CD4-positive, alpha-beta T cell treated with Interleukin-17A for 4 hours (primary cell): ENCODE results near the gene LDLRAD3.
"Not testable (repeated sequence)": the region's sequence is repeated elsewhere in the genome, so short reads cannot be mapped to it uniquely, and the experiment has no call there.

ENCODE experiments used
- DNase-seq: peaks from one replicate; pipeline ENCODE4 v3.0.0-alpha.2; 2020; ENCODE audit warnings: mixed read lengths

Gene LDLRAD3

GRCh38 chr11:36024716-36025115 lies 80.9 kb downstream of the LDLRAD3 start:
- no peak for DNase-seq

- no peak for DNase-seq
Observed at GRCh38 chr11:36026315-36026968, 82.6 kb downstream of the LDLRAD3 start.

- DNase-seq, result no peak
Observed at GRCh38 chr11:36027731-36028130, 83.9 kb downstream of the LDLRAD3 start.

- no peak for DNase-seq
Observed at GRCh38 chr11:36029616-36030015, 85.8 kb downstream of the LDLRAD3 start.

GRCh38 chr11:36030731-36031281 lies 86.9 kb downstream of the LDLRAD3 start:
- DNase-seq, result no peak

- DNase-seq, result no peak
Observed at GRCh38 chr11:36033082-36033751, 89.4 kb downstream of the LDLRAD3 start.

GRCh38 chr11:36033936-36034335 lies 90.1 kb downstream of the LDLRAD3 start:
- no peak for DNase-seq

GRCh38 chr11:36034551-36035331 lies 90.9 kb downstream of the LDLRAD3 start:
- DNase-seq, result no peak

- DNase-seq, result no peak
Observed at GRCh38 chr11:36035454-36035853, 91.6 kb downstream of the LDLRAD3 start.

- DNase-seq, result no peak
Observed at GRCh38 chr11:36035999-36036398, 92.1 kb downstream of the LDLRAD3 start.

- no peak for DNase-seq
Observed at GRCh38 chr11:36037031-36037430, 93.2 kb downstream of the LDLRAD3 start.

GRCh38 chr11:36038541-36038940 lies 94.7 kb downstream of the LDLRAD3 start:
- DNase-seq, result no peak

GRCh38 chr11:36039471-36039870 lies 95.6 kb downstream of the LDLRAD3 start:
- no peak for DNase-seq

- no peak for DNase-seq
Observed at GRCh38 chr11:36041988-36042611, 98.2 kb downstream of the LDLRAD3 start.

- DNase-seq, result no peak
Observed at GRCh38 chr11:36044636-36045035, 100.8 kb downstream of the LDLRAD3 start.

GRCh38 chr11:36045945-36046344 lies 102.1 kb downstream of the LDLRAD3 start:
- not testable (repeated sequence) for DNase-seq

- no peak for DNase-seq
Observed at GRCh38 chr11:36046932-36047331, 103.1 kb downstream of the LDLRAD3 start.

GRCh38 chr11:36047344-36047743 lies 103.5 kb downstream of the LDLRAD3 start:
- DNase-seq, result no peak

- DNase-seq, result no peak
Observed at GRCh38 chr11:36048496-36049247, 104.8 kb downstream of the LDLRAD3 start.

GRCh38 chr11:36051235-36052144 lies 107.6 kb downstream of the LDLRAD3 start:
- no peak for DNase-seq

GRCh38 chr11:36053281-36053680 lies 109.4 kb downstream of the LDLRAD3 start:
- no peak for DNase-seq
